GM21737 (cell line): Measurements from ENCODE around the gene DISP2.

Source experiments
- ATAC-seq: cut with Tn5 transposase; IDR thresholded peaks from one replicate; pipeline ENCODE4 v1.9.1; 2021; ENCODE audit warnings: mild to moderate bottlenecking, moderate library complexity; ENCODE audit not compliant: unreplicated experiment

DISP2 gene

GRCh38 chr15:40421246-40422157 is 63.5 kb downstream of the DISP2 start:
- ATAC-seq = peak; percentile 69

- no peak for ATAC-seq
These were observed 66.6 kb downstream of the DISP2 start for GRCh38 chr15:40424483-40425115.

GRCh38 chr15:40425681-40426080 is 67.7 kb downstream of the DISP2 start:
- no peak for ATAC-seq

GRCh38 chr15:40427188-40427587 is 69.2 kb downstream of the DISP2 start:
- ATAC-seq = no peak

GRCh38 chr15:40428185-40428584 is 70.2 kb downstream of the DISP2 start:
- ATAC-seq = no peak
